Hypothalamus (tissue), 51 donors: ENCODE data around the gene MZT1.
A peak's percentile ranks its signal among the peaks of the same experiment; 100 is the strongest.
"Not testable (repeated sequence)": the region's sequence is repeated elsewhere in the genome, so short reads cannot be mapped to it uniquely, and the experiment has no call there.

Experiments used
- DNase-seq, 51 donors: peaks; one replicate each; lab custom pipeline; 2025; lab: John Stamatoyannopoulos, UW

Gene MZT1, protein sequence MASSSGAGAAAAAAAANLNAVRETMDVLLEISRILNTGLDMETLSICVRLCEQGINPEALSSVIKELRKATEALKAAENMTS

DNA sequence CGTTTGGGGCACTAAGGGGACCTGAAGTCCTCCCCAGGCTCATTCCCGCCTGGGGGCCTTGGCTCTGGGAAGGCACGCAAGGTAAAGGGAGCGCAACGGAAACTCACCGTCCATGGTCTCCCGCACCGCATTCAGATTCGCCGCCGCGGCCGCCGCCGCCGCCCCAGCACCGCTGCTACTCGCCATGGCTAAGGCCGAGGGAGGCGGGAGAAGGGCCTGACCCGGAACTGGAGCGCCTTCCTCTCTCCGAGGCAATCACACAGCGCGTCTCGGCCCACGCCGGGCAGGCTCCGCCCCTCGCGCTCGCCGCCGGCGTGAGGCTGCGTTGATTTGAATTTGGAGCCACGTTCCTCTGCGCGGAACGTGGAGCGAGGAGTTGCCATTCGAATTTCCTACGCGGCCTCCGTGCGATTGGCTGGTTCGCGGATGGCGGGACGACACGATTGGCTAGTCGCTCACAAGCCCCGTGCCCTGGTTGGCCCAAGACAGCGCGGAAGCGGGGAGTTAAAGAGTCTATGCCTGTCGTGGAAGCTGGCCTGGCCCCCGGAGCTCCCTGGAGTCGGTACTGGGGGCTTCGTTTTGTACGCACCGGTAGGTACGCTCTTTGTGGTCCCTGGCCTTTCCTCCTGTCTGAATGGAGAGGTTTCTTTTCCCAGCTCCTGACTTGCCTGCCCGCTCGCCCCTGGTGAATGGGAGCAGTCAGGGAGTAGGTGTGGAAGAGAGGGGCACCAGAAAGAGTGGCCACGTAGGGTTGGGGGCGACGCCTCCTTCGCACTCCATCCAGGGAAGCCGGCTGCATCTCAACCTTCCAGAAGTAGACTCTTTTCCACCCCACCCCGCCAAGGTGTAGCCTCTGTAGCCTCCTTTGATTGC, at the start of gene MZT1, which contains the start of gene BORA:
Gene MZT1 (minus strand): TSS at position 213 of the 873 bp plus-strand sequence. CDS start 27 bp downstream, at position 186.
Gene BORA (plus strand): TSS at position 507 of the 873 bp plus-strand sequence. CDS start 1,018 bp downstream, outside the sequence.
- DNase-seq, result peak; percentile 50 to 98 (median 88)

DNA sequence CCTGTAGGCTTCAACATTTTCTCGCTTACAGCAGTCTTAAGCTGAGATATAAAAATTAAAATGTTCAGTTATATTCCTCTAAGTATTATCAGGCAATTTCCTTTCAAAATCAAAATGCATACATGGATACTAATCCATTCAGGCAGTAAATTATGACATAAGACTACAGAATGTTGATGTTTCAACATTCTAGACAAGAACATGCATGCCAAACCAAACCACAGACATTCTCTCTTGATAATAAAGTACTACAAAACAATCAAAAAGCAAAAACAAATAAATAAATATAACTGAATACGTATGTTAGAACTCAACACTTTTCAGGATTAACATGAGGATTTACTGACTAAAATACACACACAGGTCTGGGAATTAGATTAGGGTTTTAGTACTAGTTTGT, 46.6 kb upstream of the MZT1 start:
- no peak for DNase-seq

DNA sequence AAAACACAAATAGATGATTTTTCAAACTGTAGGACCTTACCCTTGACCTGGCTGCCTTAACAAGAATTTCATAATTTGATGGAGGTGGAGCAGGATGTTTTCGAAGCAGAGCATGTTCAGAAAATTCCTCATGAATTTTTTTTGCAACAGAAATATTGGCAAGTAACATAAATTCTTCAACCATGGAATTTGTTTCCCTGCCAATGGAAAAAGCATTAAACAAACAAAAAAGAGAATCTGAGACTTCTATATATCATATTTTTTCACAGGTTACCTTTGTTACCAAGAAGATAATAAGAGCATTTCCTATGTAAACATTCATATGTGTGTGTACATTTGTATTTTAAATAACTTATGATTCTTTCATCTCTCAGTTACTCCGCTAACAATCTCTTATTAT, 36.0 kb upstream of the MZT1 start:
- no peak for DNase-seq

DNA sequence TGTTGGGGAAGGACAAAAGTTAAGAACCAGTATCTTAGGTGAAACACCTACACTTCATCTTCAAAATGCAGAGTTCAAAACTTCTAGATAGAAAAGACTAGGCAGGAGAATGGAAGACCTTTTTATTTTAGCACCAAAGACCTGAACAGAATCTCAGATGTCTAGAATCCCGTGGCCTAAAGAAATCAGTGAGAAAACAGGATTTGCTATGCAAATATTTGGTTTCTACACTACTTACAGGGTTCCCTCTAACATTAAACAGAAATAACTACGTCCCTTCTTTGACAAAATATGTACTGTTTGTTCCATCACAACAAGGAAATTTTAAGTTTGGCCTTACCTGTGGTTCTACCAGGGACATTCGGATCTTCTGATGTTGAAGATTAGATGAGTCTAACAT, 32.8 kb upstream of the MZT1 start:
- no peak for DNase-seq

DNA sequence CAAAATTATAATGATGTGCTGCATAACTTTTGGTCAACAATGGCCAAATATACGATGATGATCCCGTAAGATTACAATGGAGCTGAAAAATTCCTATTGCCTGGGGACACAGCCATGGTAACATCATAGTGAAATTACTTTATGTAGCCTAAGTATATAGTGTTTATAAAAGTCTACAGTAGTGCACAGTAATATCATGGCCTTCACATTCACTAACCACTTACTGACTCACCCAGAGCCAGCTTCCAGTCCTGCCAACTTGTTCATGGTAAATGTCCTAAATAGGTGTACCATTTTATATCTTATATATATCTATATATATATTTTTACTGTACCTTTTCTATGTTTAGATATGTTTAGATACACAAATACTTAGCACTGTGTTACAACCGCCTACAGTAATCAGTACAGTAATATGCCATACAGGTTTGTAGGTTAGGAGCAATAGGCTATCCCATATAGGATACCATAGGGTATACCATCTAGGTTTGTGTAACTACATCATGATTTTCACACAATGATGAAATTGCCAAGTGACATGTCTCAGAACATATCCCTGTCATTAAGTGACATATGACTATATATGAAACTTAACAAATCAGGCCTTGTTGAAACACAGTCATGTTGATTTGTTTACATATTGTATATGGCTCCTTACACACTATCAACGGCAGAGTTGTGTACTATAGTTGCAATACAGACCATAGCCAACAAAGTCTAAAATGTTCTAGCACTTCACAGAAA, 30.5 kb upstream of the MZT1 start:
- no peak for DNase-seq

DNA sequence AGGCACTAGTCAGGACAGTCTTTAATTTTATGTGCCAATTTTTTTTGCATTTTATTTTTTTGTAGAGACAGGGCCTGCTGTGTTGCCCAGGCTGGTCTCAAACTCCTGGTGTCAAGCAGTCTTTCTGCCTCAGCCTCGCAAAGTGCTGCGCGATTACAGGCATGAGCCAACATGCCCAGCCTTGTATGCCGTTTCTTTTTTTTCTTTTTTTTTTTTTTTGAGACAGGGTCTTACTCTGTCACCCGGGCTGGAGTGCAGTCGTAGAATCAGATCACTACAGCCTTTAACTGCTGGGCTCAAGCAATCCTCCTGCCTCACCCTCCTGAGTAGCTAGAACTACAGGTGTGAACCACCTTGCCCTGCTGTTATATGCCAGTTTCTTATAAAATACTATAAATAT, 26.7 kb upstream of the MZT1 start:
- no peak for DNase-seq

DNA sequence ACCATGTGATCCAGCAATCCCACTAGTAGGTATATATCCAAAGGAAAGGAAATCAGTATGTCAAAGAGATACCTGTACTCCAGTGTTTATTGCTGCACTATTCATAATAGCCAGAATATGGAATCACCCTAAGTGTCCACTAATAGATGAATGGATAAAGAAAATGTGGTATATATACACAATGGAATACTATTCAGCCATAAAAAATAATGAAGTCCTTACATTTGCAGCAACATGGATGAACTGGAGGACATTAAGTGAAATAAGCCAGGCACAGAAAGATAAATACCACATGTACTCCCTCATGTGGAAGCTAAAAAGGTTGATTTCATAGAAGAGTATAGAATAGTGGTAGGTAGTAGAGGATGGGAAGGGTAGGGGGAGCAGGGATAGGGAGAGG, 23.8 kb upstream of the MZT1 start:
- no peak for DNase-seq

DNA sequence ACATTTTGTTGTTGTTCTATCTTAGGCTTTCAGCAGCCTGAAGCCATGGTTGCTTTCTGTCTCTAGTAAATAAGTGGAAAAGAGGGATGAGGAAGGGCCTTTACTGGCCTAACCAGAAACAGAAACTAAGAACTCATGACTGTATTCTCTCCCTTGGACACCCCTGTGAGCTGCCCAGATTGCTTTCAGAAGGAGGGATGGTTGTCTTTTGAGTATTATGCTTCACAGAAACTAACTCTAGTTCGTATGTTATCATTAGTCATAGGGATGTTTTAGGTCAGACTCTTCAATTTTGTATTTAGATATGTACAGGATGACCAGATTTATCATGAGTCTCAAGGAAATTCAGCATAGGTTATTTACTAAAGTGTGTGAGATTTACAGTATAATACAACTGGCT, 17.8 kb upstream of the MZT1 start:
- no peak for DNase-seq

DNA sequence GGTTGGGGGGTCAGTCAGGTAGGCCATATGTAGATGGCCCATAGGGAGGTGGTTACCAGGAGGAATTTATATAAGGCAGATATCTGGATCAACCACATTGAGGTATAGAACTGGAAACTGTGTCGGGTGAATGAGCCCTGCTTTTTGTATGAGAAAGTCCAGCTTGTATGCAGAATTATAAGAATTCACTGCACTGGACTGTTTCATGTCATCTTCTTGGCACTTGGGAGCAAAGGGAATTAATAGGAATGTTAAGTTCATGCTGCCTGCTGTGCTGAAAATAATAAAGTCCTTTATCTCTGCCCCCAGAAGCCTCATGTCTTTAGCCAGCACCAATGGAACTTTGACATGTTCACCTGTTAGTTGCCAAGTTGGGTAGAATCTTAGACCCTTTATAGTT, 12.6 kb upstream of the MZT1 start:
- no peak for DNase-seq

DNA sequence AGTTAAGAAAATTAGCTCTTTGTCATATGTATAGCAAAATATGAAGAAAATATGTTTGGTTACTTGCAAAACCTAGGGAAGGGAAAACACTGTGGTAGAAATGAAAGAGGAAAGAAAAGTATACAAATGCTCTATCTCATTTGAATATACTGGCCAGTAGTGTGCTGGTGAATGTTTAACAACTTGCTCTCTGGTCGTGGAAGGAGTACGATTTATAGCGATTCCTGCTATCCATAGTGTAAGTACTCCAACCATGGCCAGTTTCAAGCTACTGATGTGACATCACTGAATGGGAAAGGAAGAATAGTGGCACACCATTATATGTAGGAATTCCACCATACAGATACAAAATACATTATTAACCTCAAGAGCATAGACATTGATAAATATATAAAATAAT, 9.6 kb upstream of the MZT1 start:
- DNase-seq, result no peak

DNA sequence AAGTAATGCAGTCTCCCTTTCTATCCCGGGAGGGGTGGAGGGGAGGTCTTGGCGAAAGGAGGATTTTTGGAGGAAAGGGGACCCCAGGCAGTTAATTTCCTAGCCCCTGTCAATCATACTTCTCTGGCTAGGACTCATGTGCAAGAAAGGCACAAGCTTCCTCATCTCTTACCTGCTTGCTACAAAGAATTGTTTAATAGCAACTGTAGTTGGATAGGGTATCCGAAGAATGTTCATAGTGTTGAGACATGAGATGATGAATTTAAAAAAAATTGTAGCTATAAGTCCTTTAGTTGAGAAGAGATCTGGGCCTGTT, 819 bp upstream of the MZT1 start:
- no peak for DNase-seq

DNA sequence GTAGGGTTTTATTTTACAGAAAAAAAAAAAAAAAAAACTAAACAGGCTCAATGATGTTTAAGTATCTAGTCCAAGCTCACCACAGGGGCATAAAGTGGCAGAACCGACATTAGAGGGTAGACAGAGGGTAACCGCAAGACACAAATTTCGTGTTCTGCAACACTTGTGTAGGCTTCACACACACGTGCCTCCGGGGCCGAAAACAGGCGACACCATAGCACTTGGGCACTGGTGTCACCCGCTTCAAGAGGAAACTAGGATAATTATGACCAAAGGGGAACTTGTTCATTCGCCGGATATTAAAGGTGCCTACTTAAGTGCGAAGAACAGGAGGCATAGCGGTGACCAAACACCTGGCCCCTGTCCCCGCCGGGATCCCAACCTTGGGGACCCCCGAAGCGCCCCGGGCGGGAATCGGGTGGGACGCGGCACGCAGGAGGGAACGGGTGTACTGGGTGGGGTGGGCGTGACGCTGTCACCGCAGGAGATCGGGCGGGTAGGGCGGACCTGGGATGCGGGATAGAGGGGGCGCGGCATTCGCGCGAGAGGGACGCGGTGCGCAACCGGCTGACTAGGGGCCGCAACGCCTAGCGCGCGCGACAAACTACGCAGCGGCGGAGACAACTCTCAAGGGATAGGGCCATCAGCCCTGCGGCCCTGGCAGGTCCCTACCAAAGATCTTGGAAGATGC, 558 bp downstream of the MZT1 start:
- peak in 20 of 51 donors; percentile 1 to 68 (median 23) for DNase-seq

DNA sequence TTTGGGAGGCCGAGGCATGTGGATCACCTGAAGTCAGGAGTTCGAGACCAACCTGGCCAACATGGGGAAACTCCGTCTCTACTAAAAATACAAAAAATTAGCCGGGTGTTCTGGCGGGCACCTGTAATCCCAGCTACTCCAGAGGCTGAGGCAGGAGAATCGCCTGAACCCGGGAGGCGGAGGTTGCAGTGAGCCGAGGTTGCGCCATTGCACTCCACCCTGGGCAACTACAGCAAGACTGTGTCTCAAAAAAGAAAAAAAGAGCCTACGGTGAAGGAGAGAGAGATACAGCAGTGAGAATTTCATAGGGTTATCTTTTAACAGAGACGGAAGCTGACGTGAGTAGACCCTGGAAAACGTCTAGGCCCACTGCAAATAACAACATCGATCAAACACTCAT, 1.2 kb downstream of the MZT1 start:
- DNase-seq, result not testable (repeated sequence)

DNA sequence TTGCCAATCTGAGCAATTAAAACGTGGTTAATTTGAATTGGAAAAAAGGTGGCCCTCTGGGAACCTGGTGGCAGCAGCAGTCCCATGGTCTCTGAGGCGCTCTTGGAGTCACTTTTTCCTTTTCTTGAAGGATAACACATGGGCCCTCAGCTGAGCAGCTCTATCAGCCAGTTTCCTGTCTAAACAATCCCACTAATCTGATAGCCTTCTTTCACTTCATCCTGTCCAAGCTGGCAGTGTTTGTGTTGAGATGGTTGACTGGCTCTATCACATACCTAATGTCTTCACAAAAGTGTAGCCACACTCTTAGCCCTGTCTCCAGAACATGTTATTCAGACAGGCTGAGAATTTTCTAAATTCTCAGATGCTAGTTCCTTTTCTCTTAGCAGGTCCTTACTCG, 10.7 kb downstream of the MZT1 start:
- no peak for DNase-seq

DNA sequence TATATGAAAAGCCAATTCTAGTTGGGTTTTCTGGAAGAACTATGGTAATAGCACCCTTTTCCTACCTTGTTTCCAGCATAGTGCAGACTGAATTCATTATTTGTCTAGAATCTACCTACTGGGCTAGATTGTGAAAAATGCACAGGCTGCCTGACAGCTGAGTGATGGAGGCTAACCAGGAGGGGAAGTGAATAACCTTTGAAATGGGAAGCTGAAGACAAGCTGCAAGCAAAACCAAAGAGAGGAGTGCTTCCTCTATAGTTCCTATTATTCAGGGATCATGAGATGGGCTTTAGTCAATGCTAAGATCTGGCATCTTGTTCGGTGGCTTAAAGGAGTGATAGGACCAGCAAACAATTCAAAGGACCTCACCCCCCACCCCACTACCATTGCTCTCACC, 26.9 kb downstream of the MZT1 start:
- no peak for DNase-seq

DNA sequence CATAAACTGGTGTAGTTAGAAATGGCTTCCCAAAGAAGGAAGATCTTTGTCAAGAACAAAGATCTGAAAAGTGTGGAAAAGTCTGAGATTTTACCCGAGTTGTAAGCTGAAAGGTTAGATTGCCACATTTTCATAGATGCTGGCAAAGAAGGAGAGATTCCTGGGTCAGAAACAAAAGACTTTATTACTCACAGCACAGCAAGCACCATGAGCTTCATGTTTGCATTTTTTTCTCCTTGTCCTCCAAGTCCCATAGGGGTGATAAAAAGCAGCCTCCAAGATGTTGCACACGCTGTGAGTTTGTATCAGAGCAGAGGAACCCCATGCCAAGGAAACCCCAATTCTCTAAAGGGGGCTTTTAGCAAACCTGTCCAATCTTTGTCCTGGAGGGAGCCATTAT, 29.3 kb downstream of the MZT1 start:
- no peak for DNase-seq

DNA sequence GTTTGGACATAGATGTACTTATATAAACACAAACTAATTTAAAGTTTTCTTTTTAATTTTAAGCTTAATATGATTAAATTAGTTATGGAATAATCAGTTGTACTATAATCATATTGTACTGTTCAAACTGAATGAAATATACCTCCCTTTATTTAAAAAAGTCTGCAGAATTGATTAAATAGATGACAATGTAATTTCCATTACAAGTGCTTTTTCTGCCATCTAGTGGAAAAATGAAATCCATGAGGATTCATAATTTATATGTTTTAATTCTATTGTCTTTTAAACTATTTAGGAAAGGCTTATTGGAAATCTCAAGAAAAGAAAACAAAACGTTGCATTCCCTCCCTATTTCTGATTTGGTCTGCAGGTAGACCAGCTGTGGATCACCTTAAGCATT, 30.9 kb downstream of the MZT1 start:
- DNase-seq, result no peak

DNA sequence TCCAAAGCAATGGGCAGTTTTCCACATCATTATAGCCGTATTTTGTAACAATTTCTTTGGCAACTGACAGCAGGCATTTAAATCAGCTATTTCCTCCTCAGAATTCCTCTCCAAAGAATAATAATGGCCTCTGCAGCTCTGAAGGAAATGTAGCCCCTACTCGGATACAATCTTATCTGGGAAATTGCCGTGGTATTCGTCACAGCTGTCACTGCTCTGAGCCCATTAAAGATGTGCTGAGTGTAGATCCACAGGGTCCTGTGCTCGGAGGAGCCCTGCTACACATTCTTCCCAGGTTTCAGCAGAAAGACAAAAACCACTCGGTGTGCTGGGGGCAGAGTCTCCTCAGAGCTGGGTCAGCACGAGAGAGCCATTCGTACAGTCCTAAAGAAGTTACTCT, 33.1 kb downstream of the MZT1 start:
- no peak for DNase-seq

DNA sequence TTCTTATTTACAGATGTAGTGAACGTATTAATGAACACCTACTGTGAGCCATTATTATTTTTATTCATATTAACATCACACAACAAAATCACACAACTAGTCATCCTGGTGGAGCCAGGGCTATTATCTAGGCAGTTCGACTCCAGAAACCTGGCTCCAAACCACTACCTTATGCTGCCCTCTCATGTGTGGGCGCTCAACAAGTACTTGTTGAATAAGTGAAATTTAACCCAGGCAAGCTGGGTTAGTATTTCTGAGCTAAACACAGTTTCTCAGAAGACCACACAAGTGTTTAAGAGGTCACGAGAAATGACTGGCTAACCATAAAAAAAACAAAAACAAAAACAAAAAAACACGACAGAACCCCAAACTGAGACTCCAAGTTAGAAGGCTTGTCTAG, 33.6 kb downstream of the MZT1 start:
- no peak for DNase-seq

DNA sequence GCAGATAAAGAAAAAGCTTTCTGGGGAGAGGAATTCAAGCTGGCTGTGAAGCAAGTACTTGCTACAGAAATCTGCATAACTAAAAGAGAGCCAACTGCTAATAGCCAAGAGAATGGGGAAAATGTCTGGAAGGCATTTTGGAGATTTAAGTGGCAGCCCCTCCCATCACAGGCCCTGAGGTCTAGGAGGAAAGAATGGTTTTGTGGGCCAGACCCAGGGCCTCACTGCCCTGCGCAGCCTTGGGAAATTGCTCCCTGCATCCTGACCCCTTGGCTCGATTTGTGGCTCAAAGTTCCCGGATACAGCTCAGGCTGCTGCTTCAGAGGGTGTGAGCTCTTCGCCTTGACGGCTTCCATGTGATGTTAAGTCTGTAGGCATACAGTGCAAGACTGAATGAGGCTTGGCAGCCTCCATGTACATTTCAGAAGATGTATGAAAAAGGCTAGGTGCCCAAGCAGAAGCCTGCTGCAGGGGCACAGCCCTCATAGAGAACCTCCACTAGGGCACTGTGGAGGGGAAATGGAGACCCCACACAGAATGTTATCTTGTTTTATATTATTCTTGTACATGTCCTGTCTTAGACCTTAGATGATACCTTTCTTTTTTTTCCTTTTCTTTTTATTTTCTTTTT, 34.4 kb downstream of the MZT1 start:
- no peak for DNase-seq

DNA sequence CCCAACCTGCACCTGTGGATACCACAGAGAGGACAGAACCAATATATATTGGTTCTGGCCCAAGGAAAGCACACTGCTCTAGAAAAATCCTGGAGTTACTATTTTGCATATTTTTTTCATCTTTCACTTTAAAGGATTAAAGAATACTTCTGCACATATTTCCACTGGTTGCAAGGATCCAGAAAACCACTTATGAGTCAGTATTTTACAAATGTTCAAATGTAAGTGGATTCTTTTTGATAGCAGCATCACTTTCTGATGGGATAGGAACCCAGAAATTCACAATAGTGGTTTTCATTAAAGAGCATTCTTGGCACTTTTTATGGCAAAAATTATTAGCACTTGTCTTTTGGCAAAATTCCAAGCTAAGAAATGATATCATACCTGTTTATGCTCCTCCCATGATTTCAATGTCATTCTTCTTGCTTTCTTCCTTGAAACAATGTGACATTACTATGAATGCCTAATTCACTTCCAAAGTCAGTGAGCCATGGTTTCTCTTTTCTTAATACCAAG, 38.2 kb downstream of the MZT1 start:
- DNase-seq, result no peak
